H1 (cell line): ENCODE measurements around the gene GTF2E1. TPM values are rescaled to one million over a fixed set of nuclear protein-coding genes. Genes with fewer than 3 reads are reported as not detected.

Source experiments
- CTCF ChIA-PET: fragments of 300-600 bp; sonication (Branson Sonifier 250); formaldehyde crosslinking; loops from one replicate; lab custom pipeline; 2021; ENCODE audit not compliant: partially characterized antibody; lab: Charles Lee
- POLR2A ChIA-PET: fragments of 300-600 bp; sonication (Branson Sonifier 250); formaldehyde crosslinking; loops from one replicate; lab custom pipeline; 2021; ENCODE audit warnings: inconsistent platforms; ENCODE audit not compliant: partially characterized antibody; lab: Charles Lee
- DNase-seq, 2 experiments: peaks; one replicate each; pipeline versions ENCODE4 v3.0.0 to v3.0.0-alpha.2; 2010 to 2022; ENCODE audit warnings: low spot score in 2 of 2, low read depth in 1 of 2, mixed read lengths in 1 of 2
- FAIRE-seq: peaks from 2 replicates; lab custom pipeline; 2011; peaks lifted over from hg19 to GRCh38; lab: Jason Lieb, UNC
- H2AFZ ChIP-seq: 2 replicates; pipeline ENCODE4 v1.8.1; 2012; ENCODE audit warnings: low read length, inconsistent platforms
- H2AK5ac ChIP-seq: 2 replicates; pipeline ENCODE4 v1.6.1; 2013; ENCODE audit warnings: low read depth, low read length
- H2BK120ac ChIP-seq: replicated peaks from 2 replicates; pipeline ENCODE3; 2013; ENCODE audit warnings: low read depth, low read length, inconsistent platforms
- H2BK12ac ChIP-seq: 2 replicates; pipeline ENCODE4 v1.6.1; 2013; ENCODE audit warnings: low read depth, low read length
- H2BK15ac ChIP-seq: 2 replicates; pipeline ENCODE4 v1.6.1; 2013; ENCODE audit warnings: low read length
- H2BK20ac ChIP-seq: 2 replicates; pipeline ENCODE4 v1.6.1; 2013; ENCODE audit warnings: low read length
- H2BK5ac ChIP-seq: 2 replicates; pipeline ENCODE4 v1.6.1; 2013; ENCODE audit warnings: low read depth, low read length
- H3K14ac ChIP-seq: 2 replicates; pipeline ENCODE4 v1.6.1; 2013; ENCODE audit warnings: inconsistent platforms; ENCODE audit not compliant: insufficient read length
- H3K18ac ChIP-seq: 2 replicates; pipeline ENCODE4 v1.6.1; 2013; ENCODE audit warnings: low read length; ENCODE audit errors: extremely low read depth
- H3K23ac ChIP-seq: 2 replicates; pipeline ENCODE4 v1.6.1; 2013; ENCODE audit warnings: inconsistent platforms; ENCODE audit not compliant: insufficient read length
- H3K23me2 ChIP-seq: 2 replicates; pipeline ENCODE4 v1.6.1; 2013; ENCODE audit warnings: low read depth, low read length
- H3K27ac ChIP-seq: 2 replicates; pipeline ENCODE4 v1.6.1; 2011; ENCODE audit warnings: low read depth, low read length, inconsistent platforms
- H3K27me3 ChIP-seq, 4 experiments: replicated peaks in 1 of 4; 1 replicate in 1 of 4; 2 replicates in 3 of 4; pipeline versions ENCODE4 v1.6.1 to v1.8.1; 2011 to 2013; ENCODE audit warnings: low read length in 3 of 4, mild to moderate bottlenecking in 3 of 4, inconsistent platforms in 2 of 4, mixed read lengths in 2 of 4, moderate library complexity in 1 of 4; ENCODE audit not compliant: control insufficient read depth in 3 of 4, insufficient read depth in 3 of 4; ENCODE audit errors: extremely low read depth in 1 of 4
- H3K36me3 ChIP-seq, 4 experiments: 2 replicates each; pipeline versions ENCODE4 v1.6.1 to v1.8.1; 2011 to 2013; ENCODE audit warnings: mild to moderate bottlenecking in 4 of 4, low read length in 3 of 4, moderate library complexity in 2 of 4, control low read depth in 1 of 4, inconsistent platforms in 1 of 4; ENCODE audit not compliant: insufficient read depth in 4 of 4, control insufficient read depth in 2 of 4
- H3K4ac ChIP-seq: replicated peaks from 2 replicates; pipeline ENCODE3; 2013; ENCODE audit warnings: low read length, low read depth, mixed read lengths, inconsistent platforms; ENCODE audit not compliant: insufficient read length
- H3K4me1 ChIP-seq, 4 experiments: replicated peaks in 1 of 4; 1 replicate in 1 of 4; 2 replicates in 3 of 4; pipeline versions ENCODE4 v1.6.1 to v1.8.1; 2011 to 2013; ENCODE audit warnings: low read length in 3 of 4, inconsistent platforms in 2 of 4, mixed read lengths in 1 of 4; ENCODE audit not compliant: insufficient read depth in 4 of 4, control insufficient read depth in 3 of 4
- H3K4me2 ChIP-seq, 2 experiments: 2 replicates each; pipeline versions ENCODE4 v1.6.1 to v1.8.1; 2011 to 2013; ENCODE audit warnings: low read depth in 2 of 2, low read length in 2 of 2, control low read depth in 1 of 2, inconsistent platforms in 1 of 2, mild to moderate bottlenecking in 1 of 2; ENCODE audit not compliant: insufficient read depth in 1 of 2
- H3K4me3 ChIP-seq, 4 experiments: fragments of 200-600, 300-600 bp in 1 of 4; sonication (generic), shearing (Covaris generic), sonication (Bioruptor Twin) in 1 of 4; 2 replicates each; pipeline versions ENCODE4 v1.5.1 to v1.8.1; 2011 to 2016; ENCODE audit warnings: low read length in 4 of 4, low read depth in 3 of 4, control low read depth in 2 of 4, inconsistent platforms in 2 of 4, mild to moderate bottlenecking in 2 of 4, mixed read lengths in 1 of 4, moderate library complexity in 1 of 4; ENCODE audit not compliant: insufficient read depth in 2 of 4; ENCODE audit errors: extremely low read depth in 1 of 4
- H3K56ac ChIP-seq: replicated peaks from 2 replicates; pipeline ENCODE3; 2013; ENCODE audit warnings: low read depth, mild to moderate bottlenecking, mixed read lengths, low read length, inconsistent platforms; ENCODE audit not compliant: insufficient read length
- H3K79me1 ChIP-seq: 2 replicates; pipeline ENCODE4 v1.6.1; 2013; ENCODE audit warnings: low read depth, low read length, control low read depth
- H3K79me2 ChIP-seq, 2 experiments: 2 replicates each; pipeline versions ENCODE4 v1.6.1 to v1.8.1; 2012 to 2013; ENCODE audit warnings: low read length in 2 of 2, mild to moderate bottlenecking in 2 of 2, inconsistent platforms in 1 of 2; ENCODE audit not compliant: insufficient read depth in 2 of 2, control insufficient read depth in 1 of 2
- H3K9ac ChIP-seq, 4 experiments: replicated peaks in 1 of 4; 1 replicate in 1 of 4; 2 replicates in 3 of 4; pipeline versions ENCODE4 v1.6.1 to v1.8.1; 2011 to 2013; ENCODE audit warnings: low read depth in 3 of 4, low read length in 3 of 4, control low read depth in 2 of 4, mild to moderate bottlenecking in 2 of 4, moderate library complexity in 2 of 4, inconsistent platforms in 1 of 4; ENCODE audit errors: extremely low read depth in 1 of 4
- H3K9me3 ChIP-seq, 2 experiments: 2 replicates each; pipeline versions ENCODE4 v1.6.1 to v1.8.1; 2012 to 2013; ENCODE audit warnings: mild to moderate bottlenecking in 2 of 2, moderate library complexity in 2 of 2, control low read depth in 1 of 2, inconsistent platforms in 1 of 2, low read depth in 1 of 2, low read length in 1 of 2, mixed read lengths in 1 of 2; ENCODE audit not compliant: insufficient read depth in 2 of 2
- H4K20me1 ChIP-seq, 2 experiments: replicated peaks in 1 of 2; 2 replicates each; pipeline versions ENCODE3 to v1.8.1; 2011 to 2013; ENCODE audit warnings: inconsistent platforms in 2 of 2, low read length in 2 of 2, mild to moderate bottlenecking in 1 of 2; ENCODE audit not compliant: insufficient read depth in 2 of 2, control insufficient read depth in 1 of 2
- H4K5ac ChIP-seq: 2 replicates; pipeline ENCODE4 v1.6.1; 2013; ENCODE audit warnings: low read length, low read depth, mixed read lengths, inconsistent platforms; ENCODE audit not compliant: insufficient read length
- H4K8ac ChIP-seq: 2 replicates; pipeline ENCODE4 v1.8.0; 2013; ENCODE audit warnings: mild to moderate bottlenecking, moderate library complexity, low read length, inconsistent platforms; ENCODE audit not compliant: insufficient read depth; ENCODE audit errors: extremely low read depth
- H4K91ac ChIP-seq: replicated peaks from 2 replicates; pipeline ENCODE3; 2013; ENCODE audit warnings: low read length, mixed read lengths, inconsistent platforms; ENCODE audit not compliant: insufficient read length
- CBX8 ChIP-seq: fragments of 300-800, 300-1000 bp; sonication (generic); IDR thresholded peaks from 2 replicates; pipeline ENCODE4 v1.7.1; 2016; ENCODE audit warnings: low read depth, low read length, borderline replicate concordance
- CEBPB ChIP-seq: IDR thresholded peaks from 2 replicates; pipeline ENCODE4 v1.6.1; 2012; ENCODE audit warnings: low read depth, low read length
- CHD1 ChIP-seq: IDR thresholded peaks from 2 replicates; pipeline ENCODE4 v1.6.1; 2012; ENCODE audit warnings: low read depth, low read length, improper control_type of control experiment
- CREB1 ChIP-seq: IDR thresholded peaks from 2 replicates; pipeline ENCODE4 v1.6.1; 2012; ENCODE audit warnings: inconsistent platforms
- EP300 ChIP-seq, 2 experiments: IDR thresholded peaks; 1 replicate in 1 of 2; 2 replicates in 1 of 2; pipeline ENCODE4 v1.6.1; 2011 to 2012; ENCODE audit warnings: low read depth in 2 of 2, low read length in 2 of 2, mild to moderate bottlenecking in 2 of 2, borderline replicate concordance in 1 of 2, inconsistent platforms in 1 of 2, moderate library complexity in 1 of 2
- GABPA ChIP-seq: IDR thresholded peaks from 2 replicates; pipeline ENCODE4 v1.6.1; 2011; ENCODE audit warnings: mild to moderate bottlenecking, low read length, moderate library complexity, borderline replicate concordance; ENCODE audit not compliant: insufficient read depth
- RBBP5 ChIP-seq: IDR thresholded peaks from 2 replicates; pipeline ENCODE4 v1.7.1; 2012; ENCODE audit warnings: low read depth, mild to moderate bottlenecking, inconsistent platforms, low read length, moderate library complexity, borderline replicate concordance
- WGBS, 2 experiments: shearing (Covaris generic) in 1 of 2; methylation state at CpG; one replicate each; pipeline versions ENCODE4 v1.1.6 to v1.1.7; 2013 to 2015; ENCODE audit warnings: low lambda C conversion rate in 2 of 2, mixed read lengths in 2 of 2, inconsistent platforms in 1 of 2, low coverage in 1 of 2, missing lambda C conversion rate in 1 of 2; ENCODE audit not compliant: insufficient replicate concordance in 2 of 2, insufficient coverage in 1 of 2, insufficient read length in 1 of 2; ENCODE audit errors: extremely low coverage in 1 of 2, missing lambda C conversion rate in 1 of 2; 5-methylcytosine and 5-hydroxymethylcytosine counted together
- polyA plus RNA-seq, 7 experiments: library from polyadenylated mRNA; depleted of rRNA in 3 of 7; stranded (reverse) in 5 of 7; unstranded in 2 of 7; fragments of >200 nt in 5 of 7; fragments of 200-250 nt in 2 of 7; gene quantifications; 1 replicate in 5 of 7; 2 replicates in 1 of 7; 4 replicates in 1 of 7; pipeline versions ENCODE4 v1.2.1 to v1.2.3, GENCODE V29; 2011 to 2013; ENCODE audit warnings: missing spikeins in 2 of 7, mixed read lengths in 2 of 7
- total RNA-seq: library from RNA; stranded (reverse); fragmentation: NEBNext Ultra II Directional; extraction: Animal tissue kit (Norgen Biotek cat#: 25700); gene quantifications from 2 replicates; pipeline ENCODE4 v1.2.1, GENCODE V29; 2021

Gene GTF2E1
- total and polyA plus RNA-seq, 2 of the 8 experiments (the other 6 are each of a cell fraction or from before 2014, with no cell fraction given): 37.4 to 73.3 TPM

DNA sequence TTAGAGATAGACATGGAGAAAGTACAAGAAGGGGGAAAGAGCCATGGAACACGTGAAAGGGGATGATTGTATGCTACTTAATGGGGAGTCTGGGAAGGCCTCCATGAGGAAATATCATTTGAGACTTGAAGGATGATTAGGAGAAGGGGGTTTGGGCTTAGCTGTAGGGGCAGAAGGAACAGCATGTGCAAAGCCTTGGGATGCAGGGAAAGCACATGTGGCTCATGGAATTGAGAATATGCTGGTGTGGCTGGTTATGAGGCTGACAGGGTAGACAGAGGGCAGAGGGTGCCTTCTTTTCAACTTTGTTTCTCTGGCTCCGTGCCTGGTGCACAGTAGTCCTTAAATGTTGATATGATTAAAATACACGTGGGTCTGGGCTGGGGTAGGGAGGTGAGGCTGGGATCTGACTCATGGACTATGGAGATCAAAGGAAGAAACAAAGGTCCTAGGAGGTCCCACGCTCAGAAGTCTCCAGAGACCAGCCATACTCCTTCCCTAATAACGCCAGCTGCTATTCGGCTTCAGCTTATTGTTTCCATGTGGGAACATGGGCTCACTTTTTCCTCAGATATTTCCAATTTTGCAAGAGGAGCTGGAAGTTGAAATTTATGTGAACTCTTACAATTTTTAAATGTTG, 1.1 kb downstream of the GTF2E1 start:
- Histone ChIP-seq H2BK20ac (no peak overlapping the region; the same call in 1 of the 2 replicates), H3K79me1 (peaks cover 8% of the 10 kb centered on the region), H4K8ac (no peak overlapping the region), H2BK120ac (no peak overlapping the region), H3K18ac (no peak overlapping the region), H4K5ac (no peak overlapping the region), H2BK12ac (peak overlapping the region; percentile 19; the same call in 1 of the 2 replicates), H2BK15ac (no peak overlapping the region), H3K36me3 (peaks cover 0 to 11% (median 0%) of the 10 kb centered on the region in 4 experiments; a peak in 5 of 8 replicates), H3K4me3 (peak overlapping the region; percentile 92 to 97 (median 94)), H3K9ac (peak overlapping the region; percentile 82 to 98 (median 98)), H3K4me1 (peaks cover 3 to 11% (median 7%) of the 10 kb centered on the region in 4 experiments; a peak in 6 of 7 replicates), H3K9me3 (peaks cover 3 to 8% of the 10 kb centered on the region in 2 experiments; a peak in 2 of 4 replicates), H3K4me2 (peak overlapping the region; percentile 92 to 97), H2AK5ac (peak overlapping the region; percentile 96), H3K27me3 (no peaks in the 10 kb centered on the region), H3K56ac (no peak overlapping the region), H4K20me1 (no peaks in the 10 kb centered on the region), H2AFZ (no peak overlapping the region), H3K79me2 (peaks cover 23 to 51% of the 10 kb centered on the region in 2 experiments), H3K23ac (no peak overlapping the region), H3K14ac (no peak overlapping the region), H2BK5ac (peak overlapping the region; percentile 23; the same call in 1 of the 2 replicates), H3K4ac (no peak overlapping the region), H3K23me2 (peaks cover 12% of the 10 kb centered on the region), H3K27ac (peak overlapping the region; percentile 78; the same call in 1 of the 2 replicates), H4K91ac (no peak overlapping the region)
- ChIA-PET CTCF (interaction anchor here (1.1 to 1.3 kb wide), 3 partner anchors 51 to 182 kb away, joined by 3 to 7 read pairs (median 3); no protein-coding TSS in a partner anchor), POLR2A (interaction anchor here (0.7 to 2.1 kb wide), 5 partner anchors 14 to 176 kb away, joined by 3 to 7 read pairs (median 6); no protein-coding TSS in a partner anchor)
- 54% methylated on average over 6 of the region's 6 CpGs; no CpG with 5 or more reads in 1 of the 2 experiments for WGBS, 2 experiments
- no peak for TF ChIP-seq CEBPB
- no peak for TF ChIP-seq CBX8
- no peak for TF ChIP-seq CREB1
- TF ChIP-seq CHD1: no peak
- TF ChIP-seq GABPA: no peak
- no peak for TF ChIP-seq RBBP5
- no peak for TF ChIP-seq EP300 (IDR thresholded peaks at IDR 0.05; ENCODE audit: borderline replicate concordance in 1 of 2, low read depth in 2 of 2, low read length in 2 of 2)
- no peak for FAIRE-seq
- no peak for DNase-seq
